ENCODE results near the gene TMC6.
A peak's percentile ranks its signal among the peaks of the same experiment; 100 is the strongest.
"Not testable (repeated sequence)": the region's sequence is repeated elsewhere in the genome, so short reads cannot be mapped to it uniquely, and the experiment has no call there.

TMC6 gene, protein sequence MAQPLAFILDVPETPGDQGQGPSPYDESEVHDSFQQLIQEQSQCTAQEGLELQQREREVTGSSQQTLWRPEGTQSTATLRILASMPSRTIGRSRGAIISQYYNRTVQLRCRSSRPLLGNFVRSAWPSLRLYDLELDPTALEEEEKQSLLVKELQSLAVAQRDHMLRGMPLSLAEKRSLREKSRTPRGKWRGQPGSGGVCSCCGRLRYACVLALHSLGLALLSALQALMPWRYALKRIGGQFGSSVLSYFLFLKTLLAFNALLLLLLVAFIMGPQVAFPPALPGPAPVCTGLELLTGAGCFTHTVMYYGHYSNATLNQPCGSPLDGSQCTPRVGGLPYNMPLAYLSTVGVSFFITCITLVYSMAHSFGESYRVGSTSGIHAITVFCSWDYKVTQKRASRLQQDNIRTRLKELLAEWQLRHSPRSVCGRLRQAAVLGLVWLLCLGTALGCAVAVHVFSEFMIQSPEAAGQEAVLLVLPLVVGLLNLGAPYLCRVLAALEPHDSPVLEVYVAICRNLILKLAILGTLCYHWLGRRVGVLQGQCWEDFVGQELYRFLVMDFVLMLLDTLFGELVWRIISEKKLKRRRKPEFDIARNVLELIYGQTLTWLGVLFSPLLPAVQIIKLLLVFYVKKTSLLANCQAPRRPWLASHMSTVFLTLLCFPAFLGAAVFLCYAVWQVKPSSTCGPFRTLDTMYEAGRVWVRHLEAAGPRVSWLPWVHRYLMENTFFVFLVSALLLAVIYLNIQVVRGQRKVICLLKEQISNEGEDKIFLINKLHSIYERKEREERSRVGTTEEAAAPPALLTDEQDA

DNA sequence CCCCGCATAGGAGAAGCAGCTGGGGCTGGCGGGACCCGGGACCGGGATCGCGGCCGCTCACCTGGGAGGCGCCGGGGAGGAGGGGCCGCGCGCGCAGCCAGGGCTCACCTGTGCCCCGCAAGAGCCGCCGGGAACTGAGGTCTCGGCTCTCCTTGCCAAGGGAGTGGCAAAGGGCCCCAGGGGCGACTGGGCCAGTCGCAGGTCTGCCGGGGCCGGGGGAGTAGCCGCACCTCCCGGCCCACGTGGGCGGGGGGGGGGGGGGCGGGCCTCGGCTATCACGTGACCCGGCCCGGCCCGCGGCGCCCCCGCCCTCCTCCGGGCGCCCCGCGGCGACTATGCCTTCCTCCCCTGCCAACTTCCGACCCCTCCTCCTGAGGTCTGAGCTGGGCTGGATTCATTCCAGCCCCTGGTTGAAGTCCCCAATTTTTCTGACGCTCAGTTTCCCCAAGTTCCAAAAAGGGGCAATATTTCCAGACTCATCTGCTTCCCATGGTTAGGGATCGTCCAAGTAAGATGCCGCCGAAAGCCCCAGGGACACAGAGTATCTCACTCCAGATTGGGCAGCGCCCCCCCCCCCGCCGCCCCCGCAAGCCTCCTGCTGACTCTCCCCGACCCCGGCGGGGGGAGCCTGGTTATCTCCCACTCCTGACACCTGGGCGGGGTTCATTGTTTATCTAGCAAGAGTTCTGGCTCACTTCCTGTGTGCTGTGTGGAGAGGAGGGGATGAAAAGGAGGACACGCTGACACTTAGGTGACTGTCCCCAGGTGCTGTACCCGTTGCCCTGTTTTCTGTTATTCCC, at the start of gene TMC6:
Gene TMC6, minus strand, starts transcription at position 205 of the 800 bp plus-strand sequence. CDS start 1,923 bp downstream, outside the sequence.
- peak; percentile 52 for DNase-seq

DNA sequence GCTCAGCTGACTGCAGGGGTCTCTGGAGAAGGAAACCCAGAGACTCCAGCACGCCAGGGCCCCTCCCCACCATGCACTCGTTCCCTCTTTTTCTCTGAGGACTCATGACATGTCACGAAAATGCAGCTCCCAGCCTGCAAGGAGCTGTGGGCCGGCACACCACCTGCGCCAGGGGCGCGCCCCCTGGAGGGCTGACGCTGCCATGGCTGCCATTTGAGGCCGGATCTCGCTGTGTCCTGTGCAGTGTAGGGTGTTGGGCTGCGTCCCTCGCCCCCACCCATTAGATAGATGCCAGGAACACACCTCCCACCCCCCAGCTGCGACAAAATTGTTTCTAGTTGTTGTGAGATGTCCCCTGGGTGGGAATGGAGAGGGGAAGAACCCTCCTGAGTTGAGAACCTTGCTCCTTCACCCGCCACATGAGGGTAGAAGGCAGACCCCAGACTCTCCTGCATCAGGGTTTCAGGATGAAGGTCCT, 48.0 kb upstream of the TMC6 start:
- DNase-seq, result peak; percentile 65

DNA sequence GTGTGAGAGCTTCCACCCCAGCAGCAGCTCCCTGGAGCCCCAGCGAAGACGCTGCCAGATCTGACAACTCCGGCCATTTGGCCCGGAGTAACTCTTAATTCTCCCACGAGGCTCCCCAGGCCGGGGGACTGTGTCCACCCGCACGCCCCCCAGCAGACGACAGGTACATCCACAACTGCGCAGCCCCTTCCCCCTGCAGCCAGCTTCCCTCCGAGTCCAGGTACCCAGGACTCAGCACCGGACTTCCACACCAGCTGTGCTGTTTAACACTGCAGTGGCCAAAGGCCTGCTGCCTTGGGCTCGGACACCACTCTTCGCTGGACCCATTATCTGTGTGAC, 47.1 kb upstream of the TMC6 start:
- DNase-seq, result no peak

DNA sequence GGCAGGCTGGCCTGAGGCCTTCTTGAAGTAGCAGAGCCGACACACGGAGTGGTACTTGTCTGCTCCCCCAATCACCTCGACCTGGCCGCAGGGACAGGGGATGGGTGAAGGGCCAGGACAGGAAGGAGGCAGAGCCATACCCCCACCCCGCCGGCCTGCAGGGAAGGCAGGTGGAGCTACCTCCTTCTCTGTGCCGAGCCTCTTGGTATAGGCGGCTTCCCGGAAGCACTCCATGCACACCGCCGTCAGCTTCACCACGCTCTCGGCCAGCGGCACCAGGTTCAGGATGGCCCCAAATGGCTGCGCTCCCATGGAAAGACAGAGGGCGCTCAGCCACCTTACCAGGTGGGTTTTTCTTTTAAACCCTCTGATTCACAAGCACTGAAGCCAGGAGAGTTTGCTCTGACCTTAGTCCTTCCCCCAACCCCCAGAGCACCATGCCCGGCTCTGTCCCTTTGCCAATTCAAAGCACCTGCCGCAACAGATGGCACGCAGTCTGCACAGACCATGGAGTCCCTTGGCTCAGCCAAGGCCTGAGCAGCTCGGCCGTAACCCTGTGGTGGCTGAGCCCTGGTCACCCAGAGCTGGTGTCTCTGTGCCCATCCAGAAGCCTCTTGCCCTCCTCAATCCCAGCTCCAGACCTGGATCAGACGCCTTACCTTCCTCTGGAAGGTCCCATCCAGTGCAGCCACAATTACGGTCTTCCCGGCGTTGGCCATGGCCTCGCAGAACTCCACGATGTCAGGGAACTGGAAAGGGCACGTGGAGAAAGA, 46.5 kb upstream of the TMC6 start:
- no peak for DNase-seq

DNA sequence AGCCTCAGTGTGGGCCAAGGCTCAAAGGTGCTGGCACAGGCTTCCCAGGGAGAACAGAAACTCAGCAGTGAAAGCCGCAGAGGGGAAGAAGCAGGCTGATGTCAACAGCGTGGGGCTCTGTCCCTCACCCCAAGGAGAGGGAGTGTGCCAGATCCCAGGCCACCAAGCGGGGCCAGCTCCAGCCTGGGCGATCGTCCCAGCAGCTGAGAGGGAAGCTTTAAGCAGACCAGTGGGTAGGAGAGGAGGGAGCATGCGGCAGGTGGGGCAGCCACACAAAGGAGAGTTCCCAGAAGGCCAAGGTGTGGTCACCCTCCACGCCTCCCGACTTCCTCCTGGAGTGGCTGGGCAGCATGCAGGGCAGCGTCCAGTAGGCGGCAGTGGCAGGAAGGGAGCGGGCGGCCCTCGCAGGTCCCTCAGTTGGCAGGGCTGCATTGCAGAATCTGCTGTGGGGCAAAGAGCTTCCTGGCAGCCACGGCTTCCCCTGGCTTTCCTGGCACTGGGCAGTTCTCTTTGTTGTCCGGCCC, 45.9 kb upstream of the TMC6 start:
- no peak for DNase-seq

DNA sequence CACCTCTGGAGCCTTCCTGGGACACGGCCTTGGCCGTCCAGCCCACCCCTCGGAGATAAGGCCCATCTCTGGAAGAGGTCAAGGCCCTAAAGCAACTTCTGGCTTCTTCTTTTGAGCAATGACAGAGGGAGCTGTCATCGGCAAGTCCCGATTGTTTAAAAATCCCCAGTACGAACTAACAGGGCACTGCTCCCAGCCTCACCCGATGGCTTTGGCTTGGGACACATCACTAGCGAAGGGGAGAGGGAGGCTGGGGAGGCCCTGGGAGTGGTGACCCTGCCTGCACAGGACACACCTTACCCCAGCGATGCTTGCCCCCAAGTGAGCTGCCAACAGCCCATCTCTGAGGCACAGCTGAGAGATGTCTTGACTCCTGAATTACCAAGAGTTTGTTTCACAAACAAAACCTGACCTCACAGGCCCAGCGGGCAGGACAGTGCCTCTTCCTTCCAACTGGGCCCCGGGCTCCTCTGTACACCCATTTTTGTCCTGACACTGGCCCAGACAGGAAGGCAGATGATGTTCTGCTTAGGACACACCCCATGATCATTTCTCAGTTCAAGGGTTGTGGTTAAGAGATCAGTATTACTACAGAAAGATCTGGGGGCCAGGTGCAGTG, 44.7 kb upstream of the TMC6 start:
- DNase-seq, result no peak

DNA sequence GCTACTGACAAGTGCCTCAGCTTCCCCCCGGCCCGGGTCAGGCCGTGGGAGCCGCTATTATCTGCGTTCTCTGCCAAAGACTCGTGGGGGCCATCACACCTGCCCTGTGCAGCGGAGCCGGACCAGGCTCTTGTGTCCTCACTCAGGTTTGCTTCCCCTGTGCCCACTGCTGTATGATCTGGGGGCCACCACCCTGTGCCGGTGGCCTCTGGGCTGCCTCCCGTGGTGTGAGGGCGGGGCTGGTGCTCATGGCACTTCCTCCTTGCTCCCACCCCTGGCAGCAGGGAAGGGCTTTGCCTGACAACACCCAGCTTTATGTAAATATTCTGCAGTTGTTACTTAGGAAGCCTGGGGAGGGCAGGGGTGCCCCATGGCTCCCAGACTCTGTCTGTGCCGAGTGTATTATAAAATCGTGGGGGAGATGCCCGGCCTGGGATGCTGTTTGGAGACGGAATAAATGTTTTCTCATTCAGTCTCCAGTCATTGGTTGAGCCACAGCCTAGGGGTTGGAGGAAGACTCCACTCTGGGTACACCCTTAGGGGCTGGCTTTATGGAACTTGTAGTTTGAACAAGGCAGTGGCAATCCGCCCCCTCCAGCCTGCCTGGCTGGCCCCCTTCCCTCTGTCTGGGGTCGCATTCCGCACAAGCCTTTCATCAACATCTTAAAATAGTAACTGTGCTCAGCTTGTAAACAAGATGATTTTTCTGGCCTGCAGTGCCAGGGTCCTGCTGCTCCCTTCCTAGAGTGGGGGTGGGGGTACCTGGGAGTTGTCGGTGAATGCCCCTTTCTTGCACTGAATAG, 43.9 kb upstream of the TMC6 start:
- DNase-seq, result no peak

DNA sequence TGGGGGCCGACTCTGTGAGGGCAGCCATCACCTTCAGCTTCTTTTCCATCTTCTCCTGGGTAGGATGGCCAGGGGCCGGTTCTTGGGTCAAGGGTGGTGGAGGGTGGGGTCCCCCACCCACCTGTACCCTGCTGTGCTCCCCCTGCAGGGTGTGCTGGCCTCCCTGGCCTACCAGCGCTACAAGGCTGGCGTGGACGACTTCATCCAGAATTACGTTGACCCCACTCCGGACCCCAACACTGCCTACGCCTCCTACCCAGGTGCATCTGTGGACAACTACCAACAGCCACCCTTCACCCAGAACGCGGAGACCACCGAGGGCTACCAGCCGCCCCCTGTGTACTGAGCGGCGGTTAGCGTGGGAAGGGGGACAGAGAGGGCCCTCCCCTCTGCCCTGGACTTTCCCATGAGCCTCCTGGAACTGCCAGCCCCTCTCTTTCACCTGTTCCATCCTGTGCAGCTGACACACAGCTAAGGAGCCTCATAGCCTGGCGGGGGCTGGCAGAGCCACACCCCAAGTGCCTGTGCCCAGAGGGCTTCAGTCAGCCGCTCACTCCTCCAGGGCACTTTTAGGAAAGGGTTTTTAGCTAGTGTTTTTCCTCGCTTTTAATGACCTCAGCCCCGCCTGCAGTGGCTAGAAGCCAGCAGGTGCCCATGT, 43.2 kb upstream of the TMC6 start:
- DNase-seq, result not testable (repeated sequence)

DNA sequence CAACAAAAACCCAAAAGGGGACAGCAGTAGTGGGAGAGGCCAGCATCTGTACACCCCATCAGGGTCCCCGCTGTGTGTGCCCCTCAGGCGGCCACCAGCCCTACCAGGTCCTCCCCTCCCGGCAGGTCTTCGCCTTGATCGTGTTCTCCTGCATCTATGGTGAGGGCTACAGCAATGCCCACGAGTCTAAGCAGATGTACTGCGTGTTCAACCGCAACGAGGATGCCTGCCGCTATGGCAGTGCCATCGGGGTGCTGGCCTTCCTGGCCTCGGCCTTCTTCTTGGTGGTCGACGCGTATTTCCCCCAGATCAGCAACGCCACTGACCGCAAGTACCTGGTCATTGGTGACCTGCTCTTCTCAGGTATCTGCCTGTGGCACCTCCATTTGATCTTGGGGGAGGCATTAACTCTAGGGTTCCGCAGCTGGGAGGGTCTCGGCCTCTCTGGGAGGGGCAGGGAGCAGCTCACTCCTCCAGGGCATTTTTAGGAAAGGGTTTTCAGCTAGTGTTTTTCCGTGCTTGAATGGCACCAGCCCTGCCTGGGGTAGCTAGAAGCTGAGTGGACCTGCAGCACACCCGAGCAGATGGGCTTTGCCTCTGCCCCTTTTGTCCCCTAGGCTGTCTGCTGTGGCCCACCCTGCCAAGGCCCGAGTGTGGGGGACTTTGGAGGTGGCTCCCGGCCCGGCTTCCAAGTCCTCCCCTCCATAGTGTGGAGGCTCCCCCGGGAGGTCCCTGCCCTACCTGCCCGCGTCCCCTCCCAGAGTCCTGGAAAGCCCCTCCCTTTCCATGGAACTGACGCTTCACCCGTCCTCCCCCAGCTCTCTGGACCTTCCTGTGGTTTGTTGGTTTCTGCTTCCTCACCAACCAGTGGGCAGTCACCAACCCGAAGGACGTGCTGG, 42.4 kb upstream of the TMC6 start:
- DNase-seq, result no peak

DNA sequence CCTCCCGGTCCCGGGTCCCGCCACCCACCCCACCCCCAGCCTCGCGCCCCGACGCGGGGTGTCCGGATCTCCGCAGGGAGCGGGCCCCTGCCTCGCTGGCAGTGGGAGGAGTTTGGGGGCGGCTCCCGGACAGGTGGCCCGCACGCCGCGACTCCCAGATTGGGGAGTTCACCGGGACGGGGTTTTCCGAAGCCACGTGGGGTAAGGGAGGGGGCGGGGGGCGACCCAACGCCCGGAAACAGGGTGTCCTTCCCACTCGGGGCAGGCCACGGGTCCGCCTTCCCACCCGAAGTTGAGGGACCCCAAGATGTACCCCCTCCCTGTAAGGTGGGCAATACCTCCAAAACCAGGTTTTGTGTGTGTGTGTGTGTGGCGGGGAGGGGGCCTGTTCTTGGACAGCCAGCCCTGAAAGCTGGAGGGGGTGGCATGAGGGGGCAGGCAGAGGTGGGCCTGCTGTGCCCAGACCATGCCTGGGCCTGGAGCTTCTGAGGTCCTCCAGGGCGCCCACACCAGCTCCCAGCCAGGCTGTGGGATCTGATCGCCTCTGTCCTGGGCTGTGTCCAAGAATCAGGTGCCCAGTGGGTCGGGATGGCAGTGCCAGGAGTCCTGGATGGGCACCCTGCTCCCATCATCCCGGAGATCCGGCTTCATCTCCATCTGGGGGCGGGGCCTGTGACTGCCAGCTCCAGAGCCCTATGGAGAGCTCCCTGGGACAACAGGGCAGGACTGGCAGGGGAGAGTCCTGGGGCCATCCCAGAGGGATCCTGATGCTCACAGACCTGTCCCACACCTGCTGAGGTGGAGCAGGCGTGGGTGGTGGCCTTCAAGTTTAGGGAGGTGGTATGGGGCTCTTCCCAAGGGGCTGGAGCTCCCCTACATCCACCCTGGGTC, 40.6 kb upstream of the TMC6 start:
- DNase-seq, result peak; percentile 36

DNA sequence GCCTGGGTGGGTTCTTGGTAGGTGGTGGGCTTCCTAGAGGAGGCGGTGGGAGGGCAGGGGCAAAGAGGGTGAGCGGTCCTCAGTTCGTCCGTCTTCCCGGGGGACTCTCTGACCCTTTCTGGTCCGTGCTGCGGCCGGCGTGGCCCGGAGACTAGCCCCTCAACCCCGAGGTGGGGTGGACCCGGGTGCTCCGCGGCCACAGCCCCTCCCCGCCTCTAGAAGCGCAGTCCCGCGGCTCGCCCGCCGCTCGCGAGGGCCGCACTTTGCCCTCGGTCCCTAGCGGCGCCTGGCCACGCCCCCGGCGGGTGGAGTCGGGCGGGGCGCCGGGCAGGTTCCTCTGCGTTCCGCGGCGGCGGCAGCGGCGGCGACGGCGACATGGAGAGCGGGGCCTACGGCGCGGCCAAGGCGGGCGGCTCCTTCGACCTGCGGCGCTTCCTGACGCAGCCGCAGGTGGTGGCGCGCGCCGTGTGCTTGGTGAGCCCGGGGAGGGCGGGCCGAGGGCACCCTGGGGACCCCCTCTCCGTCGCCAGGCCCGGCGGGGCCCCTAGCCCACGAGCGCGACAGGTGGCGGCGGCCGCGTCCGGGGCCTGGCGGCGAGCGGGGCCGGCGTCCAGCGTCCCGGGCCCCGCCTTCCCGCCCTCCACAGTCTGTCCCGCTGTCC, 39.8 kb upstream of the TMC6 start, which contains the start of gene SYNGR2:
Gene SYNGR2, plus strand, starts transcription at position 340 of the 661 bp plus-strand sequence. Its CDS starts 36 bp downstream, at position 376.
- peak; percentile 81 for DNase-seq

DNA sequence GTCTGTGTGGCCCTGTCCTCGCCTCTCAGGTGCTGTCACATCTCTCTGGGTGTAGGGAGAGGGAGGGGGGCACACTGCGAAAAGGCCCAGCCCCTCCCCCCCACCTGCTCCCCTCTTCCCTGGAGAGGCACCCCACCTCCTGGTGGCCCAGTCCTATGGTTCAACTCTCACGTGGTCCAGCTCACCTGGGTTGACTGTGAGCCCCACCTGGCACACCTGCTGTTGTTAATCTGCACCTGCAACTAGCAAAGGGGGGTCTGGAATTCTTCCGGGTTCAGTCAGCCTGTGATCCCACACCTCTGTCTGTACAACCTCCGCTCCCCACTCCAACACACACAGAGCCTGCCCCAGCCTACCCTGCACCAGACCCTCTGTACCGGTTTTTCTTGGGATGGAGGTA, 37.9 kb upstream of the TMC6 start:
- no peak for DNase-seq

DNA sequence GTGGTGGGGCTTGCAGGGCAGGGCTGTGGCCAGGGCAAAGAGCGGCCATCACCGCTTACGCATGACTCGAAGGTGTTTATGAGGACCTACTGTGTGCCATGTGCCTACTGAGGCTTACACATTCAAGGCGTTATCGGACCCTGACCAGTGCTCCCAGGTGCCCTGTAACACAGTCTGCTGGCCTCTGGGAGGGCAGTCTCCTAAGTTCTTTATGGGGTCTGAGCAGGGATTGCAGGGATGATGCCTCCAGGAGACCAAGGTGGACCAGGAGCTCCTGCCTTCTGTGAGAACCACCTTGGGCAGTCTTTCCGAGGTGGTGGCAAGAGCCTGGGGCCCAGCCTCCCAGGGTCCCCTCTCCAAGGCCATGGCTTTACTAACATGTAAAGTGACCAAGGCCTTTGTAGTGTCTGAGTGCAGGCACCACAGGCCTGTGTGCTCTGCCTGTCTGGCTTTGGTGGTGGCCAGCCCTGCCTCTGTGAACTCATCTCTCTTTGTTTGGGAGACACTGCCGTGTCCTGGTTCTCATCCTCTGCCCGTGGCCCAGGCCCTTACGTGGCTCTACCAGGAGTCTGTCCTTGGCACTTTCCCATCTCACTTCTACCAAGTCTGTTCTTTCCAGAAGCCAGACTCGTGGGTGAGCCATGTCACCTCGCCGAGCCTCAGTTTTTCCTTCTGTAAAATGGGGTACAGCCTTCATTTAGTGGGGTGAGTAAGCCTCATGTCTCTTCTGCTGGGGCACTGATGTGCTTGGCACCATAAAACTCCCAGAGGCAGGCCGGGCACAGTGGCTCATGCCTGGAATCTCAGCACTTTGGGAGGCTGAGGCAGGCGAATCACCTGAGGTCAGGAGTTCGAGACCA, 36.4 kb upstream of the TMC6 start:
- DNase-seq, result no peak

DNA sequence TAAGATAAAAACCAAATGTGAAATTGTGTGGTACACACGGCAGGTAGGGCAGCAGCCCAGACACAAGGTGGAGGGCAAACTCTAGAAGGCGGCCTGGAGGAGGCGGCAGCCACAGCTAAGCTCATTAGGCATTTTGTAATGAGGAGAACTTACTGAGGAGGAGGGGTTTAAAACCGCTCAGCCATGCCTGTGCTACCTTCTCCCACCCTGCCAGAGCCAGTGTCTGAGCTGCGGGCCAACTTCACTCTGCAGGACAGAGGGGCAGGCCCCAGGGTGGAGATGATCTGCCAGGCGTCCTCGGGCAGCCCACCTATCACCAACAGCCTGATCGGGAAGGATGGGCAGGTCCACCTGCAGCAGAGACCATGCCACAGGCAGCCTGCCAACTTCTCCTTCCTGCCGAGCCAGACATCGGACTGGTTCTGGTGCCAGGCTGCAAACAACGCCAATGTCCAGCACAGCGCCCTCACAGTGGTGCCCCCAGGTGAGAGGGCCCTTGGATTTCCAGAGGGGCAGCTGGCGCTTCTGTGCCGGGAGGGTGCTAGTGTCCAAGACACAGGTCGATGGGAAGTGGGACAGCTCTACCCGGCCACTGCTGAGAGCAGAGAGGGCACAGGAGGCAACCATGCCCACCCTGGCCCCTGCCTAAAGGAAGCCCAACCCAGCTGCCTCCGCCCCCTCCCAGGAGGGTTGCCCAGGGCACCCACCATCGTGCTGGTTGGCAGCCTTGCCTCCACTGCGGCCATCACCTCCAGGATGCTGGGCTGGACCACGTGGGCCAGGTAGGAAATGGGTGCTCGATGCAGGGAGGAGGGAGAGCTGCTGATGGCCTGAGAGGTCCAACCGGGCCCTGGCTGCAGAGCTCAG, 35.6 kb upstream of the TMC6 start:
- DNase-seq, result no peak

DNA sequence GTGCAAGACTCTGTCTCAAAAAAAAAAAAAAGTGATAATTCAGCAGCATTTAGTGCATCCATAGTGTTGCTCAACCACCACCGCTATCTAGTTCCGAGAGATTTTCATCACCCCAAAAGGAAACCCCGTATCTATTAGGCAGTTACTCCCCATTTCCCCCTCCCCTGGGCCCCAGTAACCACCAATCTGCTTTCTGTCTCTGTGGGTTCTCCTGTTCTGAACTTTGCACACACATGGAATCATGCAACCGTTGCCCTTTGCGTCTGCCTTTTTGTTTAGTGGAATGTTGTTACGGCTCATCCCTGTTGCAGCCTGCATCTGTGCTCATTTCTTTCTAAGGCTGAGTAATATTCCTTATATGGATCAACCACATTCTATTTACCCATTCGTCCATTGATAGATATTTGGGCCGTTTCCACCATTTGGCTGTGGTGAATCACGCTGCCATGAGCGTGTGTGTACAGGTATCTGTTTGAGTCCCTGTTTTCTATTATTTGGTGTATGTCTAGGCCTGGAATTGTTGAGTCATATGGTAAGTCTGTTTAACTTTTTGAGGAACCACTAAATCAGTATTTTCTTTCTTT, 31.1 kb upstream of the TMC6 start:
- no peak for DNase-seq
